Measurements from ENCODE around the gene PRELP. TPM values are rescaled to one million over a fixed set of nuclear protein-coding genes. Genes with fewer than 3 reads are reported as not detected.

The PRELP gene
- total RNA-seq, 1 experiment from 2014 or later, result 0.07 TPM

GRCh38 chr1:203492082-203492747 lies 16.6 kb downstream of the PRELP start:
- Histone ChIP-seq H3K4me2 (ENCODE audit: insufficient read depth, insufficient read length, low read length) (no peak overlapping the region), H4K91ac (ENCODE audit: insufficient read length, low read depth, low read length) (no peak overlapping the region), H2AK5ac (ENCODE audit: insufficient read length, low read length) (no peak overlapping the region), H4K20me1 (ENCODE audit: control insufficient read depth, insufficient read depth, insufficient read length) (no peaks in the 10 kb centered on the region), H3K27me3 (ENCODE audit: insufficient read depth, low read length) (no peaks in the 10 kb centered on the region), H3K9ac (ENCODE audit: extremely low read depth, insufficient read length, low read length) (no peak overlapping the region), H3K4me1 (ENCODE audit: insufficient read depth, low read length) (no peaks in the 10 kb centered on the region; the same call in 1 of the 2 replicates), H2BK5ac (ENCODE audit: insufficient read length, low read length) (no peak overlapping the region), H3K56ac (ENCODE audit: insufficient read length, low read depth, low read length) (no peak overlapping the region), H4K5ac (ENCODE audit: insufficient read length, low read depth, low read length) (no peak overlapping the region), H2BK15ac (ENCODE audit: low read depth, low read length) (no peak overlapping the region), H4K8ac (replicated peaks; ENCODE audit: insufficient read length, low read depth, low read length) (no peak overlapping the region), H3K4ac (ENCODE audit: low read depth, low read length) (no peak overlapping the region), H3K27ac (ENCODE audit: insufficient read length, low read depth, low read length) (no peak overlapping the region), H3K18ac (ENCODE audit: insufficient read length, low read depth, low read length) (no peak overlapping the region), H2BK120ac (ENCODE audit: low read depth, low read length, poor library complexity, severe bottlenecking) (no peak overlapping the region), H2AFZ (ENCODE audit: low read length) (no peak overlapping the region), H3K23ac (ENCODE audit: insufficient read length, low read depth, low read length) (no peak overlapping the region), H3K9me3 (ENCODE audit: control insufficient read depth, low read depth, low read length) (no peaks in the 10 kb centered on the region), H3K23me2 (ENCODE audit: insufficient read length, low read depth, low read length, poor library complexity, severe bottlenecking) (no peaks in the 10 kb centered on the region), H2BK20ac (ENCODE audit: low read depth, low read length, poor library complexity, severe bottlenecking) (no peak overlapping the region), H3K79me1 (ENCODE audit: insufficient read depth, low read depth, low read length, poor library complexity, severe bottlenecking) (no peaks in the 10 kb centered on the region), H3K14ac (ENCODE audit: insufficient read depth, low read length) (no peak overlapping the region), H2BK12ac (ENCODE audit: insufficient read length, low read depth, low read length) (no peak overlapping the region), H3T11ph (ENCODE audit: low read length) (no peak overlapping the region), H3K79me2 (ENCODE audit: insufficient read depth, low read length) (no peaks in the 10 kb centered on the region)
- no peak for TF ChIP-seq CTCF (conservative IDR thresholded peaks at IDR 0.05)
- peaks cover 12% of the 10 kb centered on the region for H3K27me3 Mint-ChIP-seq (ENCODE audit: low read depth)
- H3K9me3 Mint-ChIP-seq, result no peaks in the 10 kb centered on the region
- H3K4me3 Mint-ChIP-seq, result no peak overlapping the region
- no CpG with 5 or more reads among the region's 8 CpGs for WGBS (ENCODE audit: extremely low coverage, insufficient read length, low lambda C conversion rate)
- no peak overlapping the region for H3K27ac Mint-ChIP-seq
- DNase-seq, result no peak
- H3K36me3 Mint-ChIP-seq (ENCODE audit: insufficient read depth in 1 of 3, low read depth in 3 of 3), result no peaks in the 10 kb centered on the region
- peaks cover 26 to 35% of the 10 kb centered on the region in 2 experiments for H3K4me1 Mint-ChIP-seq

All from H9 (cell line).